ENCODE measurements around the gene GFM2. TPM values are rescaled to one million over a fixed set of nuclear protein-coding genes. Genes with fewer than 3 reads are reported as not detected.
"Not testable (repeated sequence)": the region's sequence is repeated elsewhere in the genome, so short reads cannot be mapped to it uniquely, and the experiment has no call there.

The GFM2 gene
- total RNA-seq, 1 experiment from 2014 or later, result 87.9 TPM

GRCh38 chr5:74736759-74737158, 30.2 kb downstream of the GFM2 start:
- DNase-seq (ENCODE audit: low spot score), result peak; percentile 10
- in situ Hi-C loops (cut with HindIII; ENCODE audit: low sequenced_read_pairs), result no loop called here

GRCh38 chr5:74725331-74725730, 41.6 kb downstream of the GFM2 start:
- DNase-seq (ENCODE audit: low spot score), result no peak
- in situ Hi-C loops (cut with HindIII; ENCODE audit: low sequenced_read_pairs), result no loop called here

- in situ Hi-C loops (cut with HindIII; ENCODE audit: low sequenced_read_pairs), result no loop called here
- DNase-seq (ENCODE audit: low spot score), result no peak
Observed at GRCh38 chr5:74722271-74722670, 44.6 kb downstream of the GFM2 start.

- in situ Hi-C loops (cut with HindIII; ENCODE audit: low sequenced_read_pairs), result no loop called here
- no peak for DNase-seq (ENCODE audit: low spot score)
Observed at GRCh38 chr5:74717596-74717995, 49.3 kb downstream of the GFM2 start.

GRCh38 chr5:74693191-74693590, 73.7 kb downstream of the GFM2 start:
- in situ Hi-C loops (cut with HindIII; ENCODE audit: low sequenced_read_pairs), result no loop called here
- no peak for DNase-seq (ENCODE audit: low spot score)

- peak; percentile 24 for DNase-seq (ENCODE audit: low spot score)
- in situ Hi-C loops (cut with HindIII; ENCODE audit: low sequenced_read_pairs), result no loop called here
Observed at GRCh38 chr5:74686962-74687751, 79.8 kb downstream of the GFM2 start.

GRCh38 chr5:74685979-74686631, 80.8 kb downstream of the GFM2 start:
- in situ Hi-C loops (cut with HindIII; ENCODE audit: low sequenced_read_pairs), result no loop called here
- peak; percentile 52 for DNase-seq (ENCODE audit: low spot score)

GRCh38 chr5:74684900-74685851, 81.7 kb downstream of the GFM2 start, which contains the start of gene HEXB:
TSS of gene HEXB (plus strand) at chr5:74685233. CDS start at chr5:74685261, 28 bp downstream.
- in situ Hi-C loops (cut with HindIII; ENCODE audit: low sequenced_read_pairs), result no loop called here
- peak; percentile 84 for DNase-seq (ENCODE audit: low spot score)

GRCh38 chr5:74679966-74680365, 87.0 kb downstream of the GFM2 start:
- in situ Hi-C loops (cut with HindIII; ENCODE audit: low sequenced_read_pairs), result no loop called here
- DNase-seq (ENCODE audit: low spot score), result no peak

- in situ Hi-C loops (cut with HindIII; ENCODE audit: low sequenced_read_pairs); DNase-seq (ENCODE audit: low spot score): not testable (repeated sequence)
Observed at GRCh38 chr5:74679300-74679699, 87.6 kb downstream of the GFM2 start.

GRCh38 chr5:74678123-74678522, 88.8 kb downstream of the GFM2 start:
- in situ Hi-C loops (cut with HindIII; ENCODE audit: low sequenced_read_pairs); DNase-seq (ENCODE audit: low spot score): not testable (repeated sequence)

GRCh38 chr5:74676466-74676865, 90.5 kb downstream of the GFM2 start:
- in situ Hi-C loops (cut with HindIII; ENCODE audit: low sequenced_read_pairs); DNase-seq (ENCODE audit: low spot score): not testable (repeated sequence)

GRCh38 chr5:74673011-74673790, 93.7 kb downstream of the GFM2 start:
- DNase-seq (ENCODE audit: low spot score), result peak; percentile 94
- in situ Hi-C loops (cut with HindIII; ENCODE audit: low sequenced_read_pairs), result no loop called here

- in situ Hi-C loops (cut with HindIII; ENCODE audit: low sequenced_read_pairs), result no loop called here
Observed at GRCh38 chr5:74672215-74672877, 94.6 kb downstream of the GFM2 start.

More at GRCh38 chr5:74672215-74672877, 94.6 kb downstream of the GFM2 start:
- DNase-seq (ENCODE audit: low spot score), result peak; percentile 30

All from G401 (cell line).